ENCODE data around the gene LRRC4C.

GRCh38 chr11:41235668-41236067, 223.8 kb downstream of the LRRC4C start:
- TF ChIP-seq CTCF (IDR thresholded peaks at IDR 0.05) (no peak), ZFX (IDR thresholded peaks at IDR 0.05; ENCODE audit: borderline replicate concordance) (no peak)

Measured in 22Rv1 (cell line).